Fibroblast of the conjunctiva (primary cell): ENCODE data around the gene EHMT1.

Source experiments
- DNase-seq: peaks from one replicate; pipeline ENCODE4 v3.0.0-alpha.2; 2010; ENCODE audit warnings: low read depth

EHMT1 gene

DNA sequence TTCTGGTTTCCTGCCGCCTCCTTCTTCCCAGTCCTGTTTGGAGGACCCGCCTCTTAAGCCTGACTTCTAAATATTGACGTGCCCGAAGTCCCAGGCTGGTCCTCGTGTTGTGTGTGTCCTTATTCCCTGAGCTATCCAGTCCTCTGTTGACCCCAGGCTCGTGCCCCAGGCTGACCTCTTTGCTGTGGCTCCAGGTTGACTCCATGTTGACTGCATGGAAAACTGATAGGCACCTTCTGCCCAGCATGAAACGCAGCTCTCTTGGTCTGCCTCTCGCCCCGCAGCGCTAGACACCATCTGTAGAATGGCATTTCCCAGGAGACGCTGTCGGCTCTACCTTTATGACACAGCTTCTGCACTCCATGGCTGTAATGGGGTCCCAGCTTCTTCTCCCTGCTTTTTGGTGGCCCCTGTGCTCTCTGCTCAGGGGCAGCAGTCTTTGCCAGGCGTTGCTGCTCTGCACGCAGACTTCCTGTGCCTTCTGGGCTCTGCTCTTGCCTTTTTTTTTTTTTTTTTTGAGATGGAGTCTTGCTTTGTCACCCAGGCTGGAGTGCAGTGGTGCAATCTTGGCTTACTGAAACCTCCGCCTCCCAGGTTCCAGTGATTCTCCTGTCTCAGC lies 28.4 kb downstream of the EHMT1 start:
- DNase-seq: no peak

- DNase-seq: no peak
Observed at GRCh38 chr9:137648396-137648795, 29.6 kb downstream of the EHMT1 start.

DNA sequence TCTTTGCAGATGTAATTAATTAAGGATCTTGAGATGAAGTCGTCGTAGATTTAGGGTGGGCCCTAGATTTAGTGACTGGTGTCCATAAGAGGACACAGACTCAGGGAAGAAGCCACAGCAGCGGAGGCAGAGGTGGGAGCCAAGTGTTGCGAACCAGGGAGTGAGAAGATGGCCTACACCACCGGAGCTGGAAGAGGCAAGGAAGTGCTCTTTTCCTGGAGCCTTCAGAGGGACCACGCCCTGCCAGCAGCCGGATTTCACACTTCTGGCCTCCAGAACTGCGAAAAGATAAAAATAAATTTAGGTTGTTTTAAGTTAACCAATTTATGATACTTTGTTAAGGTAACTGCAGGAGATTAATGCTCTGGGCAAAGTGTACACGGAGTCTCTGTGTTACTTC lies 30.7 kb downstream of the EHMT1 start:
- no peak for DNase-seq

DNA sequence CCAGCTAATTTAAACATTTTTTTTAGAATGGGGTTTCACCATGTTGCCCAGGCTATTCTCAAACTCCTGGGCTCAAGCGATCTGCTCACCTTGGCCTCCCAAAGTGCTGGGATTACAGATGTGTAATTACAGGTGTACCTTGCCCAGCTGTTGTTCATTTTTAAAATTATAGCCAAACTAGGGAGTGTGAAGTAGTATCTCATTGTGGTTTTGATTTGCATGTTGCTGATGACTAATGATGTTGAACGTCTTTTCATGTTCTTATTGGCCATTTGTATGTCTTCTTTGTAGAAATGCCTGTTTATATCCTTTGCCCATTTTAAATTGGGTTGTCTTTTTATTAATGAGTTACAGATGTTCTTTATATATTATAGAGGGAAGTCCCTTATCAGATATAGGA lies 31.5 kb downstream of the EHMT1 start:
- DNase-seq: no peak

GRCh38 chr9:137650779-137651178 lies 32.0 kb downstream of the EHMT1 start:
- no peak for DNase-seq

DNA sequence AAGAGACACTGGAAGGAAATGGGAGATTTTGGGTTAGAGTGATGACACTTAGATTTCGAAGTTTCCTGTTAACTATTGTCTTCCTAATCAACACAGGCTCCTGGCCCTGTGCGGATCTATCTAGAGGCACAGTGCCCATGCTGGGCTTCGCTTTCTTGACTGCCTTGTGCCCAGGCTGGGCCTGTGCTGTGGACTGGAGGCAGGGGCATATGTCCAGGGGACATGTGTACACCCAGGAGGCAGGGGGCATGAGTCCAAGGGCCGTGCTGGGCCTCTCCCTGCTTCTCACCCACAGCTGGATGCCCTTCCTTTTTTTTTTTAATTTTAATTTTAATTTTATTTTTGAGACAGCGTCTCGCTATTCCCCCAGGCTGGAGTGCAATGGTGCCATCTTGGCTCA lies 37.6 kb downstream of the EHMT1 start:
- no peak for DNase-seq

GRCh38 chr9:137657606-137658005 lies 38.8 kb downstream of the EHMT1 start:
- DNase-seq: no peak

- DNase-seq: no peak
Observed at GRCh38 chr9:137658781-137659180, 40.0 kb downstream of the EHMT1 start.

DNA sequence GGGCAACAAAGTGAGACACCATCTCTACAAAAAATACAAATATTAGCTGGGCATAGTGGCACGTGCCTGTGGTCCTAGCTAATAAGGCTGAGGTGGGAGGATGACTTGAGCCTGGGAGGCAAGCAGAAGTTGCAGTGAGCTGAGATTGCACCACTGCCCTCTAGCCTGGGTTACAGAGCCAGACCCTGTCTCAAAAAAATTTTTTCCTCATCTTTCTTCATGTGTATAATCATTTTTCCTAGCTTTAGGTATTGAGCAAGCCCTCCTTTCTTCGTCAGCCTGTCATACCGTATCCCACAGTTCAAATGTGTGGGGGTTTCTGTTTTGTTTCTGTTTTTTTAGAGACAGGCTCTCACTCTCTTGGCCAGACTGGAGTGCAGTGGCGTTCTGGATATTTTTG lies 41.3 kb downstream of the EHMT1 start:
- DNase-seq: no peak

- DNase-seq: no peak
Observed at GRCh38 chr9:137663584-137663983, 44.8 kb downstream of the EHMT1 start.

- DNase-seq: no peak
Observed at GRCh38 chr9:137664676-137665075, 45.9 kb downstream of the EHMT1 start.

DNA sequence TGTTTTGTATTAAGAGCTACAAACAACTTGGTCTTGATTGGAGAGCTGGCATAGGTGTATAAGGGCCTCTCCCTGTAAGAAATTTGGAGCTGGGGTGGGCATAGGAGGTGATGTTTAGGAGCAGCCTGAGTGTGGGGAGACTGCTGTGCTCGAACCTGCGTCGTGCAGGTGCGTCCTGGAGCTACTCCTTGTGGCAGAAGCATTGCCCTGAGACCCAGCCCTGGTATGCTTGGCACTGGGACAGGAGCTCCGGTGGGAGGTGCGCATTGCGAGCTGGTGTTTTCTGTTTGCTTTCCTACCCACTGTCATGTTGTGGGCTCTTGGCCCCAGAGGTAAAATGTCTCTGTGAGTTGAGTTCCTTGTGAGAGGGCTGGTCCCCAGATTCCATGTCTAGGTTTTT lies 46.4 kb downstream of the EHMT1 start:
- DNase-seq: no peak

DNA sequence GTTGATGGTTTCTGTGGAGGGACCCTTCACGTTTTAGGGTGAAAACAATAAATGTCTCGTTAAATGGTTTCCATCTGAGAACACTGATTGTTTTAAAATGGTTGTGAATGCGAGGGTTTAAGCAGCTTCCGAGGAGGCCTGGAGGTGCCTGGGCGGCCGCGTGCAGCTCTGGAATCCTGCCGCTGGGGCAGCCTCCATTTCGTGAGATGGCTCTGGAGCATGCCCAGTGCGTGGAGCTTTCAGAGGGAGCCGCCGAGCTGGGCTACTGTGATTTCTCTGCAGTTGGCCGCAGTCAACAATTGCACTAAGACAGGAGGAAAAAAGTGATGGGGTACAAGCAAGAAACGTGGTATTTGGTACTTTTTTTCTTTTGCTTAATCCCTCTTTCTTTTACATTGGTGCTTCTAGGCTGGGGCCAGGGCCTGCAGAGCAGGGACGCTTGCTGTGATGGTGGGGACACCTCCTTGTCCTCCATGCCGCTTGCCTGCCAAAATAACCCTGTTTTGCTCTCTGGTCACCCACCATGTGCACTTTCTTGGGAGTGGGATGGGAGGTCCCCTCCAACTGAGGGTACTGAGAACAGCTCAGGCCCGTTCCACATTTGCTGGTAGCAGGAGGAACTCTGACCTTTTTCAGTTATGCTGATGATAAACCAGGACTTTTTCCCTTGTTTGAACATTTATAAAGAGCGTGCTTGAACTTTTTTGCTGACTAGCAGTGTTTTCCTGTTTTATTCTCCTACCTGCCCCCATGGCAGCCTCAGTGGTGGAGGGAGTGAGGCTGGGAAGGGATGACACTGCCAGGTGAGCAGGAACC lies 47.1 kb downstream of the EHMT1 start:
- no peak for DNase-seq

GRCh38 chr9:137666513-137666822 lies 47.7 kb downstream of the EHMT1 start:
- DNase-seq: no peak

DNA sequence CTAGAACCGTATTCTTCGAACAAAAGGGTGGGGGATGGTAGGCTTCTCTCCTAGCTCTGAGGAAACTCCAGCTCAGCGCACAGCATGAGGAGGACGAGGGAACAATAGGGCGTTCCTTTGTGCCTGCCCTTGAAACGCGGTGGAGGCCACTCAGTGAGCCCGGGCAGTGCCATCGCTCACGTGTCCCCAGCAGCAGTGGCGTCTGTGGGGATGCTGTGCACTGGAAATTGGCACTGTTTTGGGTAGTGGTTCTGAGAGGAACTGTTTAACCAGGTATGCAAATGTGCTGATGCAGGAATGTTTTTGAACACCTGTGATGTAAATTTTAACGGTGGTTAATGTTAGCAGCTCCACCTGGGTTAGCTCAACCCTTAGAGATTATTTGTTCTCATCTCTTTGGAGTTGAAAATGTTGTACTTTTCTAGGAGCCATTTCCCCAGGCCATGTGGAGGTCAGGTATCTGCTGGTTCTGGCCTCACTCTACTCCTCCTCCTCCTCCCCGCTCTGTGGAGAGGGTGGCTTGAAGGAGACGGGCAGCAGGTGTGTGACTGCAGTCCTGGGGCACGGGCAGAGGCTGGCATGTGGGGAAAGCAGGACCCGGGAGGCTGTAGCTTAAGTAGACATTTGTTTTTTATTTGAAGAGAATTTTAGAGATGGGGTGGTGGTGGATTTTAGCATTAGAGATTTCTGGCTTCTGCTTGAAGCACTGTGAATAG lies 48.3 kb downstream of the EHMT1 start:
- DNase-seq: no peak

- DNase-seq: no peak
Observed at GRCh38 chr9:137668203-137668602, 49.4 kb downstream of the EHMT1 start.

- no peak for DNase-seq
Observed at GRCh38 chr9:137669261-137669672, 50.5 kb downstream of the EHMT1 start.

DNA sequence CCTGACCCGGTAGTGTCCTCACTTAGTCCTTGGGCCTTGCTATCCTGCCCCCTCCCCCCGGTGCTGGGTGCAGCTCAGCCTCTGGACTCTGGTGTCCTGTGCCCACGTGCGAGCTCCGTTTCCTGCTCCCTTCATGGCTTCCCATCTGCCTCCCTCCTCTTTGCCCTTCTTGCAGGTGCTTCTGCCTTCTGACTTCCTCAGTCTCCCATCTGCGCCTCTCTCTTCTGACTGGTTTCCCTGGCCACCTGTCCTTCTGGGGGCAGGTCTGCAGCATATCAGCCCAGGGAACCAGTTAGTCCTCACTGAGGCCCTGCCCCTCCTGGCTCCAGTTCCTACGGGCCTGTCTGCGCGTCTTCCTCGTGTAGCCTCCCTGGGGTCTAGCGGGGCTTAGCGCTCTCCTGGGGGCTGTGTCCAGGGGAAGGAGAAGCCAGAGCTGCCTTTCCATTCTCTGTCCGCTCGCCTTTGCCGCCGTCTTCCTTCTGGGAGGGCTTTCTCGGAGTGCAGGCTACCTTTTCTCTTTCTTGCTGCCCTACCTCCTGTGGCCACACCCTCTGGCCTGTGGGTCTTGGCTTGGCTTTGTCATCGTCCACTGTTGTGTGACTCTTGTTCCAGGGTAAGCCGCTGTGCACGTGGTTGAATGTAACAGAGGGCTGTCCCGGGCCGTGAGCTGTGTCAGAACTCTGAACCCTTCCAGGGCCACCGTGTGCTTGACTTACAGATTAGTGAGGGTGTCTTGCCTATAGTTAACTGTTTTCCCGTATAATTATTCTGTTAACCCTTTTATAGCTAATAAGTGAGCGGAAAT lies 51.8 kb downstream of the EHMT1 start:
- DNase-seq: no peak

DNA sequence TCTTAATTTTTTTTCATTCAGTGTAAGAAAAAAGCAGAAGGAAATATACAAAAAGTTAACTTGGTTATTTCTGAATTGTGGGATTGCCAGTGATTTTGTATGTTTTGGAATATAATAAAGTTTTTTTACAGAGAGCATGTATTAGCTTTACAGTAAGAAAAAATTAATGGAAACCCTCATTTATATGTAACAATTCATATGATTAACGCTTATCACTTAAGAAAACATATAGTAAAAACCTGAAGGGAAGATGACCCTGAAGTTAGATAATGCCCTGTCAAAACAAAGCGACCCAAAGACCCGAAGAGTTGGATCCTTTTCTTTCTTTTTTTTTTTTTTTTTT lies 52.4 kb downstream of the EHMT1 start:
- no peak for DNase-seq

DNA sequence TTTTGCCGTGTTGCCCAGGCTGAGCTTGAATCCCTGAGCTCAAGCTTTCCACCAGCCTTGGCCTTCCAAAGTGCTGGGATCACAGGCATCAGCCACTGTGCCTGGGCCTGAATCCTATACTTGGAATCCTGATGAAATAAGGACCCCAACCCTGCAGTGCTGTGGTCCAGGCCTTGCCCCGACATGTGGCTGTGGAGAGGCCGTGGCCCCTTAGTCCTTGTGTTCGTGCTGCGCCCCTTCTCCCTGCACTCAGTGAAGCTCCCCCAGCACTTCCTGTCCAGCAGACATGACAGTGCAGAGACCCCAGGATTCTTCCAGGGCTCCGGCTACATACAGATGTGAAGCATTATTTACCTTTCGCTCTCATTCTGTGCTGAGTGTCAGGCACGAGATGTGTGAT lies 52.9 kb downstream of the EHMT1 start:
- no peak for DNase-seq

GRCh38 chr9:137672907-137673791 lies 54.3 kb downstream of the EHMT1 start:
- peak; percentile 71 for DNase-seq

DNA sequence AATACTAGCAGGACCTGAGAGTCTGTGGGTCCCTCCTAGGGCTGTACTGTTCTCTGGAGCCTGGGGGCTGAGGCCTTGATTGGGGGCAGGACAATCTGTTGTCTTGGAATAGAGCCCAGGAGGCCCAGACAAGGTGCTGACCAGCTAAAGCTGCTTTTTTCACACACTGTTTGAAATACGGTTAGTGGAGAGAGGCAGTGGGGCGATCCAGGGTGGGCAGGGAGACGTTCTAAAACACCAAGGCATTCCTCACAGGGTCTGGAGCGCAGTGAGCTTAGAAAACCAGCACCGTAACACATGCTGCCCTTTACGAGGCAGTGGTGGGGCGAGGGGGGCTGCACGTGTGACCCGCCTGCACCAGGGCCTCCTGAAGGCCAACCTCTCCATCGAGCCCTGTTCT lies 55.1 kb downstream of the EHMT1 start:
- no peak for DNase-seq
